GM23338 (cell line): ENCODE data around the gene UBA3.

ENCODE experiments used
- CREB1 ChIP-seq: fragments of 250-450 bp; sonication (Bioruptor Pico); IDR thresholded peaks from 2 replicates; pipeline ENCODE4 v1.5.0; 2020; ENCODE audit warnings: low read depth, mild to moderate bottlenecking, moderate library complexity
- CTCF ChIP-seq, 2 experiments: fragments of 200-600 bp in 1 of 2; sonication (generic) in 1 of 2; conservative IDR thresholded peaks; 2 replicates each; pipeline versions ENCODE4 v1.5.1 to v1.6.1; 2016 to 2017; ENCODE audit warnings: antibody characterized with exemption in 2 of 2, low read depth in 2 of 2, mild to moderate bottlenecking in 2 of 2, moderate library complexity in 1 of 2
- ETS1 ChIP-seq: IDR thresholded peaks from 2 replicates; pipeline ENCODE4 v1.6.1; 2016; ENCODE audit warnings: antibody characterized with exemption
- EZH2 ChIP-seq: fragments of 200-600 bp; sonication (generic); IDR thresholded peaks from one replicate; pipeline ENCODE4 v1.8.0; 2017; ENCODE audit warnings: antibody characterized with exemption, mild to moderate bottlenecking, low read depth; ENCODE audit not compliant: unreplicated experiment
- EZH2phosphoT487 ChIP-seq: fragments of 200-600 bp; sonication (generic); IDR thresholded peaks from one replicate; pipeline ENCODE4 v1.8.1; 2018; ENCODE audit warnings: antibody characterized with exemption; ENCODE audit not compliant: unreplicated experiment
- JUNB ChIP-seq: IDR thresholded peaks from one replicate; pipeline ENCODE4 v1.6.1; 2016; ENCODE audit warnings: antibody characterized with exemption; ENCODE audit not compliant: unreplicated experiment
- NANOG ChIP-seq: IDR thresholded peaks from 2 replicates; pipeline ENCODE4 v1.6.1; 2016; ENCODE audit warnings: antibody characterized with exemption, borderline replicate concordance
- POLR2AphosphoS5 ChIP-seq: IDR thresholded peaks from 2 replicates; pipeline ENCODE4 v1.6.1; 2016; ENCODE audit warnings: antibody characterized with exemption, low read depth
- REST ChIP-seq: IDR thresholded peaks from one replicate; pipeline ENCODE4 v1.6.1; 2018; ENCODE audit warnings: antibody characterized with exemption; ENCODE audit not compliant: unreplicated experiment
- STAT1 ChIP-seq: IDR thresholded peaks from one replicate; pipeline ENCODE4 v1.6.1; 2016; ENCODE audit warnings: antibody characterized with exemption; ENCODE audit not compliant: unreplicated experiment
- ZNF114 ChIP-seq: fragments of 250-450 bp; sonication (Bioruptor Pico); IDR thresholded peaks from 2 replicates; pipeline ENCODE4 v1.5.0; 2020; ENCODE audit warnings: mild to moderate bottlenecking, moderate library complexity
- ZNF331 ChIP-seq: fragments of 250-450 bp; sonication (Bioruptor Pico); IDR thresholded peaks from 2 replicates; pipeline ENCODE4 v1.5.0; 2020; ENCODE audit warnings: low read depth, mild to moderate bottlenecking, moderate library complexity

- no peak for TF ChIP-seq CTCF (conservative IDR thresholded peaks at IDR 0.05; ENCODE audit: low read depth in 2 of 2)
- no peak for TF ChIP-seq EZH2
- TF ChIP-seq POLR2AphosphoS5: no peak
- TF ChIP-seq JUNB: no peak
- no peak for TF ChIP-seq CREB1 (CRISPR knock-in tag)
- no peak for TF ChIP-seq EZH2phosphoT487
- no peak for TF ChIP-seq ETS1
- TF ChIP-seq REST: no peak
- no peak for TF ChIP-seq ZNF331 (CRISPR knock-in tag)
- no peak for TF ChIP-seq NANOG
- no peak for TF ChIP-seq STAT1
- no peak for TF ChIP-seq ZNF114
These were observed 11.3 kb upstream of the UBA3 start for GRCh38 chr3:69091389-69092029.
